GM12878 (cell line): ENCODE data around the gene RARB. TPM values are rescaled to one million over a fixed set of nuclear protein-coding genes. Genes with fewer than 3 reads are reported as not detected.

Experiments used
- ATAC-seq: fragments of 200-7000 bp; cut with Tn5 transposase; 3 replicates; pipeline ENCODE4 v1.9.1; 2020; ENCODE audit warnings: mild to moderate bottlenecking, moderate library complexity
- BruUV-seq: library from RNA; stranded (reverse); fragments of 400-500 nt; replicated peaks from 2 replicates; lab custom pipeline; 2021; lab: Mats Ljungman, UMichigan
- CTCF ChIA-PET: fragments of 300-600 bp; sonication (Branson Sonifier 250); formaldehyde crosslinking; extraction: SDS; loops from one replicate; lab custom pipeline; 2021; ENCODE audit warnings: inconsistent platforms; lab: Yijun Ruan, JAX
- POLR2A ChIA-PET: fragments of 350-600 bp; formaldehyde crosslinking; extraction: SDS; loops from one replicate; lab custom pipeline; 2021; ENCODE audit warnings: inconsistent platforms; lab: Charles Lee
- RAD21 ChIA-PET: fragments of 300-600 bp; sonication (Branson Sonifier 250); formaldehyde crosslinking; loops from one replicate; lab custom pipeline; 2023; ENCODE audit warnings: antibody characterized with exemption; ENCODE audit not compliant: unreplicated experiment; lab: Charles Lee
- SMC1A ChIA-PET: fragments of 300-600 bp; sonication (Branson Sonifier 250); formaldehyde crosslinking; loops from one replicate; lab custom pipeline; 2023; ENCODE audit not compliant: unreplicated experiment, uncharacterized antibody; lab: Charles Lee
- DNase-seq: peaks from one replicate; pipeline ENCODE4 v3.0.0-alpha.2; 2011; ENCODE audit warnings: low read depth, low spot score
- FAIRE-seq: peaks from 3 replicates; lab custom pipeline; 2011; peaks lifted over from hg19 to GRCh38; lab: Jason Lieb, UNC
- H2AFZ ChIP-seq: 2 replicates; pipeline ENCODE4 v1.6.0; 2011; ENCODE audit warnings: low read depth, low read length, control low read depth; ENCODE audit not compliant: control insufficient read depth
- H3K27ac ChIP-seq: 2 replicates; pipeline ENCODE4 v1.5.1; 2011; ENCODE audit warnings: control low read depth; ENCODE audit not compliant: control insufficient read depth, insufficient read depth
- H3K27me3 ChIP-seq, 2 experiments: replicated peaks in 1 of 2; 2 replicates each; pipeline versions ENCODE4 v1.6.0 to v1.6.1; 2011; ENCODE audit warnings: low read length in 1 of 2; ENCODE audit not compliant: control insufficient read depth in 2 of 2, insufficient read depth in 2 of 2
- H3K36me3 ChIP-seq, 2 experiments: 2 replicates each; pipeline ENCODE4 v1.5.1; 2011; ENCODE audit warnings: low read length in 1 of 2; ENCODE audit not compliant: control insufficient read depth in 2 of 2, insufficient read depth in 2 of 2
- H3K4me1 ChIP-seq: 2 replicates; pipeline ENCODE4 v1.6.1; 2011; ENCODE audit warnings: mild to moderate bottlenecking, low read length, moderate library complexity, mixed read lengths; ENCODE audit not compliant: control insufficient read depth, insufficient read depth
- H3K4me2 ChIP-seq: 2 replicates; pipeline ENCODE4 v1.6.0; 2011; ENCODE audit warnings: control low read depth; ENCODE audit not compliant: control insufficient read depth, insufficient read depth
- H3K4me3 ChIP-seq: fragments of 200-600 bp; sonication (generic); 2 replicates; pipeline ENCODE4 v1.5.1; 2016
- H3K79me2 ChIP-seq: 2 replicates; pipeline ENCODE4 v1.6.0; 2011; ENCODE audit warnings: low read length; ENCODE audit not compliant: control insufficient read depth, insufficient read depth
- H3K9ac ChIP-seq: 2 replicates; pipeline ENCODE4 v1.8.0; 2011; ENCODE audit warnings: low read length, control low read depth, mixed read lengths; ENCODE audit not compliant: control insufficient read depth, insufficient read depth
- H3K9me3 ChIP-seq: replicated peaks from 3 replicates; pipeline ENCODE4 v1.5.1; 2011; ENCODE audit warnings: mild to moderate bottlenecking, low read length; ENCODE audit not compliant: control insufficient read depth, insufficient read depth
- H4K20me1 ChIP-seq: 2 replicates; pipeline ENCODE4 v1.6.0; 2011; ENCODE audit not compliant: control insufficient read depth, insufficient read depth
- CEBPZ ChIP-seq: fragments of 150-350 bp; IDR thresholded peaks from 2 replicates; pipeline ENCODE4 v1.6.1; 2016; ENCODE audit warnings: low read depth, low read length
- ETV6 ChIP-seq, 2 experiments: fragments of 450-650 bp in 1 of 2; IDR thresholded peaks in 1 of 2; conservative IDR thresholded peaks in 1 of 2; 2 replicates each; pipeline ENCODE4 v1.6.1; 2014; ENCODE audit warnings: antibody characterized with exemption in 1 of 2, borderline replicate concordance in 1 of 2, low read depth in 1 of 2, mild to moderate bottlenecking in 1 of 2, moderate library complexity in 1 of 2
- LARP7 ChIP-seq: fragments of 450-650 bp; IDR thresholded peaks from 2 replicates; pipeline ENCODE4 v1.6.1; 2017; ENCODE audit warnings: mild to moderate bottlenecking
- NR2C1 ChIP-seq: fragments of 450-650 bp; IDR thresholded peaks from 2 replicates; pipeline ENCODE4 v1.6.1; 2017; ENCODE audit warnings: antibody characterized with exemption, mild to moderate bottlenecking, moderate library complexity
- PAX8 ChIP-seq: fragments of 450-650 bp; IDR thresholded peaks from 2 replicates; pipeline ENCODE4 v1.6.1; 2017; ENCODE audit warnings: mild to moderate bottlenecking, moderate library complexity
- WGBS: methylation state at CpG from one replicate; pipeline ENCODE4 v1.1.6; 2016; ENCODE audit warnings: low lambda C conversion rate; ENCODE audit not compliant: insufficient replicate concordance, insufficient coverage; ENCODE audit errors: missing lambda C conversion rate; 5-methylcytosine and 5-hydroxymethylcytosine counted together
- in situ Hi-C: fragments of 300-500 bp; cut with MboI; formaldehyde crosslinking; loops from 9 replicates; pipeline ENCODE4 v1.14.3; 2018; ENCODE audit warnings: mixed read lengths
- intact Hi-C: fragments of 100-400 bp; cut with micrococcal nuclease; formaldehyde crosslinking; loops from one replicate; pipeline ENCODE4 v1.14.2; 2022; ENCODE audit not compliant: unreplicated experiment
- polyA plus RNA-seq, 11 experiments: library from polyadenylated mRNA; depleted of rRNA in 4 of 11; unstranded in 6 of 11; stranded (reverse) in 5 of 11; fragments of >200 nt; fragmentation: Nextera tagmentation in 4 of 11; fragmentation: Illumina TruSeq in 1 of 11; extraction: Ambion mirVana in 4 of 11; extraction: Trizol in 1 of 11; gene quantifications; 1 replicate in 1 of 11; 2 replicates in 10 of 11; pipeline versions ENCODE4 v1.2.1 to v1.2.3, GENCODE V29; 2011 to 2016; ENCODE audit warnings: inconsistent platforms in 2 of 11, missing spikeins in 2 of 11, low read depth in 1 of 11
- total RNA-seq, 4 experiments: library from RNA; depleted of rRNA in 3 of 4; stranded (reverse); fragments of >200 nt in 3 of 4; fragmentation: Illumina TruSeq in 1 of 4; extraction: Trizol in 1 of 4; gene quantifications; 2 replicates each; pipeline versions ENCODE4 v1.2.1 to v1.2.3, GENCODE V29; 2013 to 2021

Gene RARB
- total and polyA plus RNA-seq, 10 of the 15 experiments (the other 5 are each of a cell fraction or from before 2014, with no cell fraction given), result 0.05 to 0.06 TPM; not detected in 8

- Histone ChIP-seq H3K9me3 (no peaks in the 10 kb centered on the region), H3K79me2 (no peaks in the 10 kb centered on the region), H3K27me3 (no peaks in the 10 kb centered on the region), H4K20me1 (no peaks in the 10 kb centered on the region), H2AFZ (no peak overlapping the region), H3K4me1 (no peaks in the 10 kb centered on the region), H3K4me3 (no peak overlapping the region), H3K27ac (no peak overlapping the region), H3K36me3 (peaks cover 1 to 20% of the 10 kb centered on the region in 2 experiments), H3K9ac (no peak overlapping the region)
- CTCF ChIA-PET, result interaction anchor here (1.4 to 4.4 kb wide), 2 partner anchors 15 to 223 kb away, joined by 4 to 32 read pairs; no protein-coding TSS in a partner anchor
- BruUV-seq, result no TSS peak
- RAD21 ChIA-PET, result interaction anchor here (1.2 kb wide), 1 partner anchor 95 kb away, joined by 4 read pairs; no protein-coding TSS in a partner anchor
- ATAC-seq (no peak), FAIRE-seq (no peak), DNase-seq (no peak)
- in situ Hi-C loops (no loop called here), intact Hi-C loops (no loop called here)
- WGBS, result 55% methylated on average over 3 of the region's 3 CpGs
- SMC1A ChIA-PET, result interaction anchor here (1.0 to 2.3 kb wide), 5 partner anchors 14 to 43 kb away, joined by 3 to 9 read pairs (median 3); no protein-coding TSS in a partner anchor
- TF ChIP-seq CEBPZ (no peak), NR2C1 (no peak), LARP7 (no peak), ETV6 (conservative IDR thresholded peaks at IDR 0.05 in 1 of 2, IDR thresholded peaks at IDR 0.05 in 1 of 2; ENCODE audit: borderline replicate concordance in 1 of 2, low read depth in 1 of 2) (no peak), PAX8 (no peak)
- TF ChIP-seq, all 136 proteins: peak for 0
- no peak overlapping the region for H3K4me2 ChIP-seq
- POLR2A ChIA-PET, result interaction anchor here (0.7 kb wide), 1 partner anchor 125 kb away, joined by 3 read pairs; no protein-coding TSS in a partner anchor
These were observed 205.9 kb downstream of the RARB start for GRCh38 chr3:25633919-25634318.
